Testis (tissue), 3 donors: ENCODE results near the gene PUSL1. TPM values are rescaled to one million over a fixed set of nuclear protein-coding genes. Genes with fewer than 3 reads are reported as not detected.

Source experiments
- DNase-seq: peaks from one replicate; pipeline ENCODE4 v3.0.0-alpha.2; 2019
- H3K27ac ChIP-seq, 2 donors: fragments of 200-600 bp; sonication (generic); one replicate each; pipeline ENCODE4 v1.5.1; 2019
- H3K27me3 ChIP-seq: fragments of 200-600 bp; sonication (generic); one replicate; pipeline ENCODE4 v1.5.1; 2019
- H3K36me3 ChIP-seq: fragments of 200-600 bp; sonication (generic); one replicate; pipeline ENCODE4 v1.5.1; 2017; ENCODE audit warnings: low read depth; ENCODE audit errors: missing control alignments
- H3K4me1 ChIP-seq: fragments of 200-600 bp; sonication (generic); one replicate; pipeline ENCODE4 v1.5.1; 2019
- H3K4me3 ChIP-seq, 2 donors: fragments of 200-600 bp; sonication (generic); one replicate each; pipeline ENCODE4 v1.5.1; 2017 to 2019
- H3K9me3 ChIP-seq: fragments of 200-600 bp; sonication (generic); one replicate; pipeline ENCODE4 v1.5.1; 2017
- CTCF ChIP-seq, 3 experiments: fragments of 450-650 bp in 2 of 3; fragments of 200-600 bp in 1 of 3; sonication (generic) in 1 of 3; IDR thresholded peaks; one replicate each; pipeline ENCODE4 v1.5.1; 2016 to 2019; ENCODE audit warnings: antibody characterized with exemption in 3 of 3, mild to moderate bottlenecking in 2 of 3, moderate library complexity in 1 of 3
- POLR2A ChIP-seq: fragments of 450-650 bp; IDR thresholded peaks from one replicate; pipeline ENCODE4 v1.6.1; 2017; ENCODE audit warnings: antibody characterized with exemption, mild to moderate bottlenecking, moderate library complexity
- WGBS, 2 donors: methylation state at CpG; one replicate each; pipeline ENCODE4 v1.1.5; 2018; 5-methylcytosine and 5-hydroxymethylcytosine counted together
- intact Hi-C: fragments of 100-400 bp; cut with DNase I; formaldehyde crosslinking; loops from one replicate; pipeline ENCODE4 v1.15.1; 2023; ENCODE audit warnings: low total_unique reads
- polyA plus RNA-seq: library from polyadenylated mRNA; stranded (reverse); fragments of 350-450 nt; fragmentation: Illumina TruSeq; extraction: RNeasy Lipid Tissue Mini Kit (QIAGEN cat#74804); gene quantifications from one replicate; pipeline ENCODE4 v1.2.3, GENCODE V29; 2014; ENCODE audit warnings: low read depth, low replicate concordance; ENCODE audit not compliant: insufficient read depth
- total RNA-seq, 2 donors: library from RNA; depleted of rRNA; stranded (reverse); fragments of >200 nt; gene quantifications; one replicate each; pipeline ENCODE4 v1.2.3, GENCODE V29; 2016

PUSL1 gene
- total and polyA plus RNA-seq, 3 donors from 2014 or later: 12.4 to 39.0 (median 35.4) TPM

GRCh38 chr1:1273512-1274298 lies 34.7 kb upstream of the PUSL1 start, which contains the start of gene UBE2J2:
Gene UBE2J2, minus strand, starts transcription at chr1:1273854. Its CDS starts 5,862 bp downstream, at chr1:1267992.
- WGBS, 2 donors: 0 to 1% methylated on average over 2 to 61 of the region's 105 CpGs
- TF ChIP-seq CTCF (IDR thresholded peaks at IDR 0.05) (no peak), POLR2A (peak; percentile 45)
- no peaks in the 10 kb centered on the region for H3K36me3 ChIP-seq
- peak; percentile 96 for DNase-seq
- intact Hi-C loops: no loop called here
- H3K9me3 ChIP-seq: no peaks in the 10 kb centered on the region
- no peaks in the 10 kb centered on the region for H3K27me3 ChIP-seq
- peak within 1 kb of the TSS; percentile 84 for H3K27ac ChIP-seq
- peaks cover 36% of the 10 kb centered on the region for H3K4me1 ChIP-seq
- peak within 1 kb of the TSS; percentile 93 to 100 for H3K4me3 ChIP-seq

- Histone ChIP-seq H3K4me3 (peak overlapping the region; percentile 93 to 100), H3K4me1 (peaks cover 36% of the 10 kb centered on the region), H3K36me3 (no peaks in the 10 kb centered on the region), H3K9me3 (no peaks in the 10 kb centered on the region), H3K27ac (peak overlapping the region; percentile 84), H3K27me3 (no peaks in the 10 kb centered on the region)
- DNase-seq: no peak
- 8 to 10% methylated on average over 4 to 31 of the region's 31 CpGs for WGBS, 2 donors
- intact Hi-C loops: no loop called here
- TF ChIP-seq POLR2A: no peak
- no peak for TF ChIP-seq CTCF (IDR thresholded peaks at IDR 0.05)
Measured at GRCh38 chr1:1274299-1274930, 34.0 kb upstream of the PUSL1 start.

GRCh38 chr1:1274931-1275431 lies 33.4 kb upstream of the PUSL1 start:
- no peaks in the 10 kb centered on the region for H3K36me3 ChIP-seq
- H3K27me3 ChIP-seq: no peaks in the 10 kb centered on the region
- WGBS, 2 donors: 62 to 81% methylated on average over 11 to 15 of the region's 15 CpGs
- DNase-seq: no peak
- no peak overlapping the region for H3K27ac ChIP-seq
- H3K4me3 ChIP-seq: peak overlapping the region in 1 of 2 donors; percentile 93
- H3K9me3 ChIP-seq: no peaks in the 10 kb centered on the region
- intact Hi-C loops: no loop called here
- peaks cover 36% of the 10 kb centered on the region for H3K4me1 ChIP-seq
- no peak for TF ChIP-seq CTCF (IDR thresholded peaks at IDR 0.05)
- no peak for TF ChIP-seq POLR2A

GRCh38 chr1:1275836-1276235 lies 32.6 kb upstream of the PUSL1 start:
- Histone ChIP-seq H3K9me3 (no peaks in the 10 kb centered on the region), H3K27me3 (no peaks in the 10 kb centered on the region), H3K4me1 (peaks cover 28% of the 10 kb centered on the region), H3K36me3 (no peaks in the 10 kb centered on the region), H3K4me3 (no peak overlapping the region), H3K27ac (no peak overlapping the region)
- TF ChIP-seq POLR2A: no peak
- 84 to 86% methylated on average over 9 of the region's 9 CpGs for WGBS, 2 donors
- intact Hi-C loops: no loop called here
- DNase-seq: no peak

- DNase-seq: no peak
- WGBS, 2 donors: 94 to 97% methylated on average over 13 of the region's 13 CpGs
- no peak overlapping the region for H3K4me3 ChIP-seq
- H3K9me3 ChIP-seq: no peaks in the 10 kb centered on the region
- intact Hi-C loops: no loop called here
- H3K27me3 ChIP-seq: no peaks in the 10 kb centered on the region
- no peak overlapping the region for H3K27ac ChIP-seq
- peaks cover 19% of the 10 kb centered on the region for H3K4me1 ChIP-seq
- no peak for TF ChIP-seq CTCF (IDR thresholded peaks at IDR 0.05)
- TF ChIP-seq POLR2A: no peak
- no peaks in the 10 kb centered on the region for H3K36me3 ChIP-seq
Measured at GRCh38 chr1:1278620-1279019, 29.8 kb upstream of the PUSL1 start.
